HG03103 (cell line): ENCODE data around the gene NAPB.
A peak's percentile ranks its signal among the peaks of the same experiment; 100 is the strongest.

Experiments
- ATAC-seq: cut with Tn5 transposase; IDR thresholded peaks from one replicate; pipeline ENCODE4 v1.9.1; 2021; ENCODE audit warnings: low read depth; ENCODE audit not compliant: unreplicated experiment

The NAPB gene

DNA sequence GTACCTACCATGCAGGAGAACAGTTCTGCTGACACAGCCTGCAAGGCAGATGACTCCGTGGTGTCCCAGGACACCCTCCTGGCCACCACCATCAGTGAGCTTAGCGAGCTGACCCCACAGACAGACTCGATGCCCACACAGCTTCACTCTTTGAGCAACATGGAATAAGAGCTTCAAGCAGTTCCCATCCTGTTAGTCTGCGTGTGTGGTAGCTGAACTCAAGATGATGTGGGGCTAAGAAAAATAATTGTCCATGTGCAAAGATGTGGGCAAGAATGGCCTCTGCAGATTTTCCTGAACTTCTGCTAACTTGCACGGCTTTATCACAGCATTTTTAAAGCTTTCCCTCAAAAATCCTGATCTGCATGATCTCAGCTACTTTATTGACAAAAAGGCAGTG, 51.0 kb downstream of the NAPB start:
- ATAC-seq, result no peak

DNA sequence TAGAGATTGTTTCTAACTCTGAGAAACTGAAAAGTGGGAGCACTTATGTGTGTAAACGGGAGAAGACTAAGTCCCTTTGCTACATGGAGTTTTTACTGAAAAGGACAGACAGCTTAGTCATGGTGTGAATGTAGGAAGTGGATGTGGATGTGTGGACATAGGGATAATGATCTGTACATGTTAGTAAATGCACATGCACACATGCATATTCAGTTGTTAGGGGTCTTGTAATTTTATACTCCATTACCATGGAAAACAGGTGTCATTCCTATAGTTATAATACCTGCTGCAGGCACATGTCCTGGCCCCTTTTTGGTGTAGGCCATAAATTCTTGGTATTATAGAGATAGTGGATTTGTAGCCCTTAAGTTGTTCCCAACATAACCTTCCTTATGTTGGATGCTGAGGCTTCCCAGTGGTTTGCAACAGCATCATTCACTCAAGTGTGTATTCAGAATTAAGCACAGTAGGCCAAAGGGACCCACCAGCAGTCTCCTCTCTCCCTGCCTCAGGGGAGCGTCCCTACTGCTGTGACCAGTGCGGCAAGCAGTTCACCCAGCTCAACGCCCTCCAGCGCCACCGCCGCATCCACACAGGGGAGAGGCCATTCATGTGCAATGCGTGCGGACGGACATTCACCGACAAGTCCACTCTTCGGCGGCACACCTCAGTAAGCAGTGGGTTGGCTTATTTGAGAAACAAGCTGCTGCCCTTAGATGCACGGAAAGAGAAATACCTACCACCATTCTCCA, 52.0 kb downstream of the NAPB start:
- ATAC-seq, result no peak

DNA sequence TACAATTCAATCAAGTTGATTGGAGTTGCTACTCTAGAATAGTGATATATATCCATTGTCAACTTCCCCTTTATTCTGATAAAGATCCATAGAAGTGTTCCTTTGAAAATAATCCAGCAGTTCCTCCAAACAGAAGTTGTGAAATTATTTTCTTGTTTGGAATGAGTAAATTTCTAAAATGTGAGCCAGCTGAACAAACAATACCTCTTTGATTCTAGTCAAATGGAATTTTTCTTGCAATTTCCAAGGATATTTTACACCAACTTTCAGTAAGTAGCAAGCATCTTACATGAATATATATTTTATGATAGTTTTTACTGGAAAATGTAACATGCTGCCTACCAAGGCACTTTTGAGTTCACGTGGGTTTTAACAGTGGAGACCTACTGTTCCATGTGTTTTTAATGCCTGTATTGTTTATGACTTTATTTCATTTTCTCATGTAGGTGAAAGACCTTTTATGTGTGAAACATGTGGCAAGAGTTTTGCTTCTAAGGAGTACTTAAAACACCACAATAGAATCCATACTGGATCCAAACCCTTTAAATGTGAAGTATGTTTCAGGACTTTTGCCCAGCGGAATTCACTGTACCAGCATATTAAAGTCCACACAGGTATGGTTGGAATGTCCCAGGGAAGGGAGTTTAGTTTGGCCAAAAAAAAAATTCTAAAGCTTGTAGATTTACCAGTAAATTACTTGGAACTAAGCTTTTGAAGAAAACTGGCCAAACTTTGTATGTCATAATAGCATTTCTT, 52.8 kb downstream of the NAPB start:
- no peak for ATAC-seq

DNA sequence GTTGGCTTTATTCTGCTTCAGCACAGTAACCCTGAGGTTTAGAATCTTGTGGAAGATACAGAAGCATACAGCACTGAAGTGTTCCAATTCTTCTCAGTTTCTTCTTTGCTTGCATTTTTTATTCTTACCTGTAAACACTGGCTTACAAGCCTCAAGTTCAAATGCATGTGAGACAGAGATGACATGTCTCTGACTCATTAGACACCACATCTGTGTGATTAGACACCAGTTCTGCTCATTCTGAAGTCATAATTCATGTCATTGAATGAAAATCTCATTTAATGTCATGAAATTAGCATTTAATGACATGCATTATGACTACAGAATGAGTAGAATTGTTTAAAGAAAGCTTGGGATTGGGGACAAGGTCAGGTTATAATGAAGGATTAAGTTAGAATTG, 53.5 kb downstream of the NAPB start:
- no peak for ATAC-seq

DNA sequence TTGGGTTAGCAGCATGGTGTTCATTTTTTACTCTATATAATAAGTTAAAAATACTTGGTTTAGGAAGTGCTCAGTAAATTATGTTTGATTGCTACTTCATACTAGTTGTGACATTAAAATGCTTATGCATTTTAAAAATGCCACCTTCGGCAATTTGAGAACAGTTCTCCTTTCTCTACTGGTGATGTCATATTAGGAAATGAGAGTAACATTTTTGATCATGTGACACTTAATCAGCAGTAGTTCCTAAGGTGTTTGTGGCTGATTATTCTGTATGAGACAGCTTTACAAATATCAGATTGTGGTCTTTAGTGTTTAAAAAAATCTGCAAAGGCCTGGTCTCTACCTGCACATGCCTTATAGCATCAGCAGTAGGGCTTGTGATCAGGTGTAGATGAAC, 54.9 kb downstream of the NAPB start:
- ATAC-seq, result no peak

DNA sequence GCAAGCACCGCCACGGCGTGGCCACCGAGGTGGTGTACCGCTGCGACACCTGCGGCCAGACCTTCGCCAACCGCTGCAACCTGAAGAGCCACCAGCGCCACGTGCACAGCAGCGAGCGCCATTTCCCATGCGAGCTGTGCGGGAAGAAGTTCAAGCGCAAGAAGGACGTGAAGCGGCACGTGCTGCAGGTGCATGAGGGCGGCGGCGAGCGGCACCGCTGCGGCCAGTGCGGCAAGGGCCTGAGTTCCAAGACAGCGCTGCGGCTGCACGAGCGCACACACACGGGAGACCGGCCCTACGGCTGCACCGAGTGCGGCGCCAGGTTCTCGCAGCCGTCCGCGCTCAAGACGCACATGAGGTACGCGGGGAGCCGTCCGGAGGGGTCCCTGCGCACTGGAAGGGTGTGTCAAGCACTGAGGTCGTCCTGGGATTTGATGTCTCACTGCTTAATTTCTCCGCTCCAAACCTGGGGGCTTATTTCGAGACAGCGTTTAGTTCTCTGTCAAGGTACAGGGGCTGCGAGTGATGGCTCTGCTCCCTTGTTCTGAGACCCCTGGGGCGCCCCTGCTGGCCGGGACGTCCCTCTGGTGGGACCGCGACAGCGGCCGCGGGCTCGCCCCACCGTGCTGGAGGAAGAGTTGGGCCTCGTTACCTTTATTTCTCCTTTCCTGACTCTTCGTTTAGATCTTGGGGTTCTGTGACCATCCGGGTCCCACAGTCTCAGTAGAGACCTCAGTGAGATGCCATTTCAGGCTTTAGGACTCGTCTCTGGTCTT, 55.7 kb downstream of the NAPB start:
- no peak for ATAC-seq

DNA sequence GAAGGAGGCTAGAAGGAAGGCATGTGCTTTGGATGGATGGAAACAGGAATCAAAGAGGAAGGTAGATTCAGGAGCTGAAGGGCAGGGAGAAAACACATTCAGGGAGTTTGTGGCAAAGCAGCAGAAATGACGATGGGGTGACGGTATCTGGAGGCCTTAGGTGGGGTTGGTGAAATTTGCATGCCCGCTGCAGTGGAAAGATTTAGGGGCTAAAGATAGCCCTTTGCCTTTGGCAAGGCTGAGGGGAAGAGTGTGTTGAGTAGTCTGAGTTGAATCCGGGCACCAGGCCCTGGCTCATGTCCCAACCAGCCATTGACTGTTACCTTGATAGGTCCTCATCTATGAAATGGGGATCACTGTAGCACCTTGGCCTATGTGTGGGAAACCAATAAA, 58.0 kb downstream of the NAPB start:
- ATAC-seq, result no peak

DNA sequence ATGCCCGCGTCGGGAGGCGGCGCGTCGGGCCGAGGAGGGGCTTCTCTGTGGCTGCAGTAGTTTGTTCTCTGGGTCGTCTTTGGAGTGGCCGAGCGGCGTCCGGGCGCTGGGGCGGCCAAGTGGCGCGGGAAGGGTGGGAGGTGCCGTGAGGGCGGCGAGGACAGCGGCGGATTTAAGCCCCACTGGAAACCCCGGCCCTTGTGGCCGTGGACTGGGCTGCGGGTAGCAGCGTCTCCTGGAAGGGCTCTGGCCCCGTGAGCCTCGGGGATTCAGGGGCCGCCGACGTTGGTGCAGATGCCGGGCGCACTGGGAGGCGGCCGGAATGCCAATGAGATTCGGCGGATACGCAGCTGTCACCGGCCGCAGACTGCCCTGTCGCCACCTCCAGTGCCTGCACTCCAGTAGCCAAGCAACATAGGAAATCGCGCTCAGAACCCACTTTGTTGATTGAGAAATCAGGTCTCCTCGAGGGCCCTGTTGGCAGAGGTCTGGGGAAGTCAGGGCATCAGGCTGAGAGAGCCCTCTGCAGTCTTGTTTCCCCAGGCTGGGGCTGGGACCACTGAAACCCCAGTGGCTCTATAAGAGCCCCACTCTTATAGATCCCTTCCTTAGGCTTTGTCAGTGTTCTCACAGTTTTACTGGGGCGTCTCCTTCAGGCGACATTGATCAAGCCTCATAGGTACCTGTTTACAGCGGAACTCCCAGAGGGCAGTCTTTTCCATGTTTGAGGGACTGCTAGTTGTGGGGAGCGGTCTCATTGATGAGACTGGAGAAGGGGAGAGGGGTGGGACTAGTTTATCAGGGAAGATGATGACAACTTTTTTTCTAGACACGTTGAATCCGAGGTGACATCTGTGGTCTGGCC, 58.7 kb downstream of the NAPB start:
- no peak for ATAC-seq

DNA sequence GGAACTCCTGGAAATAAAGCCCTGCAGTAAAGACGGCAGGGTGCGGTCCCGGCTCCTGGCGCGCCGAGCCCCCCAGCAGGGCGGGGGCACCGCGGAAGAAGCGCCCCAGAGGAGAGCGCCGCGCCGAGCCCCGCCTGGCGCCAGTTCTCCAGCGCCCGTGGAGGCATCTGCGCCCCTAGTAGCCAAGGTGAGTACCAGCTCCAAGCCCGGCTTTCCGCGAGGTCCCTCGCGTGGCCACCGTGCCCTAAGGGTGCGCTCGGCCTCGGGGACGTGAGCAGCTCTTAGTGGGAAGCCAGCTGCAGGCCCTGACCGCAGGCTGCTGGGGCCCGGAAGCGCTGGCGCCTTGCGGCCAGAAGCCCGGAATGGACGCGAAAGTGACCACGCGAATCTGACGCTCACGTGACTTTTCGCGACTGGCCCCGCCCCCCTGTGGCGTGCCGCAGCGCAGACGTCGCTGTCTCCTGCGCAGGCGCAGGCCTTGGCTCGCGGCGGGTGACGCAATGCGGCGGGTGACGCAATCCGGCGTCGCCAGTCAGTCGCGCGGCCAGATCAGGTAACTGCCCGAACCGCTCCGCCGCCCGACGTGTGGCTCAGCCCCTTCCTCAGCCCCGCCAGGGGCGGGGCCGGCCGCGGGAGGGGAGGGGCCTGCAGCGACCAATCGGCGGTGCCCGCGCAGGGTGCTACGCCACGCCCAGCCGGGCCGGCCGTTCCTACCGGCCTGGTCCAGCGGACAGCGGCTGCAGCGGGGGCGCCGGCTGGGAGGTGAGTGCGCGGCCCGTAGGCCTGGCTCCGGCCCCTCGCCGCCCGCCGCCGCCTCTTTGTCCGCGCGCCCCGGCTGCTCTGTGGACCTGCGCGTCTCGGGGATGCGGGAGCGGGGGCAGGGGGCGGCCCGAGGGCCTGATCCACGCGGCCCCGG, 59.6 kb downstream of the NAPB start, which contains the start of gene GZF1:
Gene GZF1, plus strand, starts transcription at position 707 of the 916 bp plus-strand sequence. CDS start 2,202 bp downstream, outside the sequence.
- ATAC-seq, result peak; percentile 61

DNA sequence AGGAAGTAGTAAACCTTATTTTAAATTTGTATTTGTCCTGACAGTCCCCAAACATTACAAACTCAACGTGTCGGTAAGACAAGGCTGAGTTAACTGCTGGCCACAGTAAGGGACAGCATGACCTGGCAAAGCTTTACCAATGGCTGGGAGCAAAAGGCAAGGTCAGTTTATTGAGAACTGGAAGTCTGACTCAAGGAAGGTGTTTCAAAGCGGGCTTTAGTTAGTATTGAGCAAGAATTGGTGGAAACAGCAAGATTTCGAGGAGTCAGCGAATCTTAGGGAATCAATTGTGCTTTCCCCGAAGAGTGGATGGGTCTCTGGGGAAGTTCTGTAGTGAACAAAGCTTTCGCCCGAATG, 60.2 kb downstream of the NAPB start:
- ATAC-seq, result no peak

DNA sequence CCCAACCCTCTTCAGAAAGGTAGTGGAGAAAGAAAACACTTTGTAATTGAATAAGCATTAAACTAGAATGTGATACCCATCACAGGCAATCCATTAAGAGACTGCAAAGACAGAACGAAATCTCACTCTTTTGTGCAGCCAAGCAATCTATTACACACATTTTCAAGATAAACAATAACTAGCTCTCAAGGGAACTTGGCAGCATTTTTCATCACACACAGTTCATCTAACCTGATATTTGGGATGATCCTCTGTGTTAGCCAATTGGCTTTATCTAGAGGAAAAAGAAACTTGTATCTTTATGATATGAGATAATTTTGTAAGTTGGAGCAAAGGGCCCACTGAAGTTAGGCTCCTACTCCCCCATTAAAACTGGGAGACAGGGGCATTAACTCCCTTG, 60.8 kb downstream of the NAPB start:
- no peak for ATAC-seq

DNA sequence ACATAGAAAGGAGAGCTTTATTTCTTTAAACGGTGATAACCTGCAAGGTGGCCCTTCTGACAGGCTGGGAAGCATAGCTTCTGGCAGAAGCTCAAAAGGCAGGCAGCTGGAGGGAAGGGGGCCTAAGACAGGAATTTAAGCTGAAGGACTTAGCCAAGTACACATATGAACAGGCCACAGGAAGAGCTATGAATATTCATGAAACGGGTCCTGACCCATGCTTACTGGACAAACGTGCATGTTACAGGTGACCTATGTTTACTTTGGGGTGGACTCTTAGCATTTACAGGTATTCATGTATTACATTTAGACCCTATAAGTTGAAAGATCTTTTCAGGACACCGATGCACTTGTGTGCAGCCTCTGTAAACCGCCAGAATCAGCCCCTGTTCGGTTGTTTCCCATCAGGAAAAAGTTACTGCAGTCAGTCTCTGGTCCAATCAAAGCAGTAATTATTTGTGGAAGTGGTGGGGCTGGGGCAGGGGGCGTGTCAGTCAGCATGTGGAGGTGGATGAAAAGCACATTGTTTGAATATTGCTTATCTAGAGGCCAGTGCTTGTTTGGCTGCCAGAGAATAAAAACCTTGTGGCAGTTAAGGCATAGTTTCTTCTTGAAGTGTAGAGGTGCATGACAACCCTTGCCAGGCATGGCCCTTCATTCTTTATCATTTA, 62.2 kb downstream of the NAPB start:
- ATAC-seq, result no peak

DNA sequence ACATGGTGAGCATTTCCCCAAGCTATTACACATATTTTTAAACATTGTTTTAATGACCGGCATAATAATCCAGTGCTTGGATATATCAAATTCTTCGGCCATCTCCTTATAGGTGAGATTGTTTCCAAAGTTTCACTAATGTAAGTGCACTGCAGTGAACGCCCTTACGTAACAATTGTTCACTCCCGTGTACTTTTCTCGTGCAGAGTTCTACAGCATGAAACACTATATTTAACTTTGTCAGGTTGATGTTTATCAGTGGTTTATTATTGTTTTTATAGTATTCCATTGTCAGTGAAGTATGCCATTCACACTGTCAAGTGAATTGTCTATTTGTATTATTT, 62.8 kb downstream of the NAPB start:
- no peak for ATAC-seq

DNA sequence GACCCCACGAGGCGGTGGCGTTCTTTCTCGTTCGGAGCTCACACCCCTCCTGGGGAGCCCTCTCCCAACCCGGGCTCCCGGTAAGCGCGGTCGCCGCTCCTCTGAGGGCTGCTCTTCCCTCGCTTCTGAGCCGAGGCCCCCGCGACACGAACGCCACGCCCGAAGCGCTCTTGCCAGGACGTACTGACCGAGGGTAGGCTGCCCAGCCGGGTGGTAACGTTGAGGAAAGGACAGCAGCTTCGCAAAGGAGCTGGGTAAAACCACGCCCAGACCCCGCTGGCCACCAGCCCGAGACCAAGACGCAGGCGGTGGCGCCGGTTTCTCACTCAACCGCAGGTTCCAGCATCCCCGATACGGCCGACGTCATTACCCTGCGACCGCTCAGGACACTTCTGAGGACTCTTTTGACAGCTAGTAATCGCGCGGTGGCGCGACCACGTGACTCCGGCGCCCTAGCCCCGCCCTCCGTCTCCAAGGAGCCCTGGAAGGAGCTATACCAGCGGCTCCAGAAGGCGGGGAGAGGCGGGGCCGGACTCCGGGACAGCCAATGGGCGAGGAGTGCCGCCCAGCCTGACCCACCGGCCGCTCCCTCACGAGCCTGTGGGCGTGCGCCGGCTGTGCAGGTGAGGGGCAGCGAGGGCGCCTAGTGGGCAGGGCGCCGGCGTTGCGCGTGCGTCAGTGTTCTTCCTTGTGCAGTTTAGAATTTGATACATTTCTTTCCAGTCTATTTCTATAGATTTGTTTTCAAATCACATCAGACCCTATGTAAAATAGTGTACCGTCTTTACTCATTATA, 63.3 kb downstream of the NAPB start:
- peak; percentile 70 for ATAC-seq

DNA sequence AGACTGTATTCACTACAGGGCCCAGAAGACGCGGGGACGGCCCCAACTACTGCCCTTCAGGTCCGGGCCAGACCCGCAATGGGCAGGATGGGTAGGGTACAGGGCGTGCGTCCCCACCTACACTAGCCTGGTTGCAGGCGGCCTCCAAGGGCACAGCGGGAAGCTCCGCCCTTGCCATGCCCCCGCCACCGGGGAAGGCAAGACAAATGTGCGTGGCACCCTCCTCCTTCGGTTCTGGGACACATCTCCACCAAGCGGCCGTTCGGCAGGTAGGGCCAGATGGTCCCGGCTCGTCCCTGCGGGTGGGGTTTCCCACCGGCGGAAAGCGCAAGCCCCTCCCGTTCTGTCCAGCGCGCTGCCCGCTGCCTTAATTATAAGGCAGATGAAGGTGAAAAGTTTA, 65.1 kb downstream of the NAPB start:
- no peak for ATAC-seq

DNA sequence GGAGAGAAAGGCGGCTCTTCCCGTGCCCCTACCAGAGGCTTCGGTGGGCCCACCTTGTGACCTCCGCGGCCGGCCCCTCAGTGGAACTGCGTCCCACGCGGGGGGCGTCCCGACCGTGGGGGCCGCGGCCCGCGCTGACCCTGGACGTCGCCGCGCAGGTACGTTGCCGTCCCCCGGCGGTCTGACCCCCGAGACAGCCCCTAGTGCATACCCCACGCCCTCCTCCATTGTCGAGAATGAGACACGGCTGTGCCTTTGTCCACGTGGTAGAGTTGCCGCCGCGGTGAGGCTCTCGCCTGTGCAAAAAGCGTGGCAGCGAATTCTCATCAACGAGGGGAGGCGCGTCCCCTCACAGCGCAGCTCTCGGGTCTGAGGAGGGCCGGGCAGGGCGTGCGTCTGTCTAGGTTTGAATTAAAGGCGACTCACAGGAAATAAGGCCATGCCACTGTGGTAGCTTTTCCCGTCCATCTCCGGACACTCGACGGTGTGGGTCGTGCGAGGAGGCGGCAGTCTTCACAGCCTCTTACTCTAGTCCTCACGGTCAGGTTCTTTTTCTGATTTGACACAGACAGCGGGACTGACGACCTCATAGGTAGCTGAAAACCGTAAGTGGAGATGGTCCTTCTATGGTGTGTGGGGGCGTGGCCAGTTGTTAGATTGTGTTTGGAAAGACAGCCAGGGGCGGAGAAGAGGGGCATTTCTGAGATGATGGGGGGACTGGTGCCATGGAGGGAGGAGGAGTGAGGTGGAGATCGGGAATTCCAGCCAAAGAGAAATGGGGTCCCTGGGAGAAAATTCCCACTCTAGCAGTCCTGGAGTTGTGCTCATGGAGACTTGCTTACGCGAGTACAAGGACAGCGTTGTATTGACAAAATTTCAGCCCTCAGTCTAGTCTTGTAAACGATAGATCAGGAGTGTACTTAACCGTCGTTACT, 70.1 kb downstream of the NAPB start:
- peak; percentile 12 for ATAC-seq
